Memory B cell (primary cell): ENCODE measurements around the gene HINFP.
"Not testable (repeated sequence)": the region's sequence is repeated elsewhere in the genome, so short reads cannot be mapped to it uniquely, and the experiment has no call there.

Experiments
- ATAC-seq: fragments of 150-1000 bp; cut with Tn5 transposase; 2 replicates; pipeline ENCODE4 v1.10.0; 2021; ENCODE audit warnings: low read depth, mild to moderate bottlenecking, moderate library complexity
- DNase-seq, 2 donors: peaks; one replicate each; pipeline ENCODE4 v3.0.0; 2022; ENCODE audit warnings: low spot score in 2 of 2
- H3K27ac Mint-ChIP-seq: one replicate; pipeline ENCODE4 v1.8.0; 2022; ENCODE audit warnings: mild to moderate bottlenecking, moderate library complexity, mixed read lengths
- H3K27me3 Mint-ChIP-seq: one replicate; pipeline ENCODE4 v1.8.0; 2022; ENCODE audit warnings: mixed read lengths
- H3K36me3 Mint-ChIP-seq: one replicate; pipeline ENCODE4 v1.8.0; 2022; ENCODE audit warnings: mild to moderate bottlenecking, mixed read lengths
- H3K4me1 Mint-ChIP-seq: one replicate; pipeline ENCODE4 v1.8.0; 2022; ENCODE audit warnings: mixed read lengths
- H3K4me3 Mint-ChIP-seq: one replicate; pipeline ENCODE4 v1.8.0; 2022; ENCODE audit warnings: mild to moderate bottlenecking, moderate library complexity, mixed read lengths
- H3K9me3 Mint-ChIP-seq: one replicate; pipeline ENCODE4 v1.8.0; 2022; ENCODE audit warnings: mixed read lengths

Gene HINFP

DNA sequence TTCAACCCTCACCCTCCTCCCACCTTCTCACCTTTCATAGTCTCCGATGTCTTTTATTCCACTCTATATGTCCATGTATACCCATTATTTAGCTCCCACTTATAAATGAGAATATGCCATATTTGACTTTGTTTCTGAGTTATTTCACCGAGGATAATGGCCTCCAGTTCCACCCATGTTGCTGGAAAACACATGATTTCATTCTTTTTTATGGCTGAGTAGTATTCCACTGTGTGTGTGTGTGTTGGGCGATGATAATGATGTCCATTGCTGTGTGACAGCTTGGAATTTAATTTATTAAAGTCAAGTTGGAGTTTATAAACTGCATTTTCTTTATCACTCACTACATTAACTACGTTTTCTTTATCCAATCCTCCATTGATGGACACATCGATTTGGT lies 3.2 kb upstream of the HINFP start:
- peaks cover 15% of the 10 kb centered on the region for H3K36me3 Mint-ChIP-seq
- no peak for ATAC-seq
- DNase-seq = no peak
- H3K4me3 Mint-ChIP-seq = no peak overlapping the region
- H3K27me3 Mint-ChIP-seq = no peaks in the 10 kb centered on the region
- H3K9me3 Mint-ChIP-seq = no peaks in the 10 kb centered on the region
- H3K27ac Mint-ChIP-seq = no peak overlapping the region
- peaks cover 20% of the 10 kb centered on the region for H3K4me1 Mint-ChIP-seq

GRCh38 chr11:119118946-119119345 lies 2.4 kb upstream of the HINFP start:
- H3K9me3 Mint-ChIP-seq = no peaks in the 10 kb centered on the region
- peaks cover 14% of the 10 kb centered on the region for H3K36me3 Mint-ChIP-seq
- no peak overlapping the region for H3K27ac Mint-ChIP-seq
- ATAC-seq (no peak), DNase-seq (no peak)
- no peaks in the 10 kb centered on the region for H3K27me3 Mint-ChIP-seq
- peaks cover 20% of the 10 kb centered on the region for H3K4me1 Mint-ChIP-seq
- no peak overlapping the region for H3K4me3 Mint-ChIP-seq

- H3K27me3 Mint-ChIP-seq = no peaks in the 10 kb centered on the region
- peaks cover 20% of the 10 kb centered on the region for H3K4me1 Mint-ChIP-seq
- no peak for DNase-seq
These were observed 757 bp upstream of the HINFP start for GRCh38 chr11:119120639-119121007.

DNA sequence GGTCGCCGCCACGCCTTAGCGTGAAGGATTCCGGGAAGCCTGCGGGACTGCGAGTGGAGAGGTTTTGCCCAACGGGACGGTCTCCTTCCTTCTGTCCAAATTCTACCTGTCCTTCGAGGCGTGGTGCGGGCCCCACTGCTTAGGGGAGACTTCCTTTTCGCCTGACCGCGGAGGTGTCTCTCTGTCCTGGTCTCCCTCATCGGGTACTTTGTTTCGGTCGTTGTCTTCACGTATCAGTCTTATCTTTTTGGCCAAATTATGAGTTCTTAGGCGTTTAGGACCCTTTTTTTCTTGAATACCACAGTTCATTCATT lies 388 bp downstream of the HINFP start:
- Mint-ChIP-seq H3K4me1 (peaks cover 22% of the 10 kb centered on the region), H3K36me3 (no peaks in the 10 kb centered on the region), H3K27me3 (no peaks in the 10 kb centered on the region), H3K9me3 (no peaks in the 10 kb centered on the region), H3K27ac (peak overlapping the region; percentile 92), H3K4me3 (peak overlapping the region; percentile 90)
- ATAC-seq = peak; percentile 0
- no peak for DNase-seq

More at GRCh38 chr11:119120639-119121007, 757 bp upstream of the HINFP start:
- Mint-ChIP-seq H3K27ac (peak overlapping the region; percentile 92), H3K4me3 (peak overlapping the region; percentile 90), H3K36me3 (peaks cover 4% of the 10 kb centered on the region), H3K9me3 (no peaks in the 10 kb centered on the region)
- no peak for ATAC-seq

DNA sequence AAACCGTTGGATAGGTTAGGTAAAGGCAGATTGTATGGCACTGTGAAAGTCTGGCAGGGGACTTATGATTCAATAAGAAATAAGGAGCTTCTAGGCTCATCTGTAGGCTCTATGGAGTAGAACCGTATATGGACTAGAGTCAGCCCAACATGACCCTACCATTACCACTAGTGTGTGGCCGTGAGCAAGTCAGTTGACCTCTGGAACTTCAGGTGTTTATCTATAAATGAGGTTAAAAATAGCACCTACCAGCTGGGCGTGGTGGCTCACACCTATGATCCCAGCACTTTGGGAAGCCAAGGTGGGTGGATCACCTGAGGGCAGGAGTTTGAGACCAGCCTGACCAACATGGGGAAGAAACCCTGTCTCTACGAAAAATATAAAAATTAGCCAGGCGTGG lies 4.4 kb downstream of the HINFP start:
- DNase-seq (no peak), ATAC-seq (no peak)
- Mint-ChIP-seq H3K4me3 (no peak overlapping the region), H3K27ac (no peak overlapping the region), H3K36me3 (peaks cover 4% of the 10 kb centered on the region), H3K27me3 (no peaks in the 10 kb centered on the region), H3K9me3 (no peaks in the 10 kb centered on the region), H3K4me1 (peaks cover 18% of the 10 kb centered on the region)

DNA sequence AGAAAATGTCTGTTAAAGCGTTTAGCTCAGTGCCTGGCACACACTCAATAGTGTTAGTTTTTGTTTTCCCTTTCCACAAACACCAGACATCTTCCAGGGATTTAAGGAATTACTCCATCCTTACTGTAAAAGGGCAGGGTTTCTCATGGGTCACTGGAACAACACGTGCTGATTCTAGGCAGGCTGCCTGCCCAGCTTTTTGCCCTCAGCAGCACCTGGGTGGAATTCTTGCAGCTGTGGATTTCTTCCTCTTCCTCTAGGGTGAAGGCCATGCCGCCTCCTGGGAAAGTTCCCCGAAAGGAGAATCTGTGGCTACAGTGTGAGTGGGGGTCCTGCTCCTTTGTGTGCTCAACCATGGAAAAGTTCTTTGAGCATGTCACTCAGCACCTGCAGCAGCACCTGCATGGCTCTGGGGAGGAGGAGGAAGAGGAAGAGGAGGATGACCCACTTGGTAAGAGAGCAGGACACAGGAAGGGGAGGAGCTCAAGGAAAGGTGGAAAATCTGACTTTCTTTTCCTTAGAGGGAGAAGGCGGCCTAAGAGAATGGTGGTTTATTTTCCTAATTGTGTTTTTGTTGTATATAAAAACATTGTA lies 5.4 kb downstream of the HINFP start:
- DNase-seq (no peak), ATAC-seq (no peak)
- peaks cover 13% of the 10 kb centered on the region for H3K36me3 Mint-ChIP-seq
- H3K27me3 Mint-ChIP-seq = no peaks in the 10 kb centered on the region
- H3K27ac Mint-ChIP-seq = no peak overlapping the region
- no peaks in the 10 kb centered on the region for H3K9me3 Mint-ChIP-seq
- H3K4me3 Mint-ChIP-seq = no peak overlapping the region
- peaks cover 16% of the 10 kb centered on the region for H3K4me1 Mint-ChIP-seq

DNA sequence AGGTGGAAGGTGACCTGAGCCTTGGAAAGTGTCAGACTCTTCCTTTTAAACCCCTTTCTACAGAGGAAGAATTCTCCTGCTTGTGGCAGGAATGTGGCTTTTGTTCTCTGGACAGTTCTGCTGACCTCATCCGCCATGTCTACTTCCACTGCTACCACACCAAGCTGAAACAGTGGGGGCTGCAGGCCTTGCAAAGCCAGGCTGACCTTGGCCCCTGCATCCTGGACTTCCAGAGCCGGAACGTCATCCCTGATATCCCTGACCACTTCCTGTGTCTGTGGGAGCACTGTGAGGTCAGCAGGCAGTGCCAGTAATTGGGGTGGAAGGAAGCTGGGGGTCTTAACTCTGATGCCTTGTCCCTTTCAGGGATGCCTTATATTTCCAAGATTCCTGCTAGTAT lies 9.3 kb downstream of the HINFP start:
- Mint-ChIP-seq H3K27me3 (no peaks in the 10 kb centered on the region), H3K9me3 (no peaks in the 10 kb centered on the region), H3K36me3 (peaks cover 29% of the 10 kb centered on the region), H3K4me3 (no peak overlapping the region), H3K27ac (no peak overlapping the region), H3K4me1 (peaks cover 5% of the 10 kb centered on the region)
- no peak for ATAC-seq
- no peak for DNase-seq

GRCh38 chr11:119134389-119134978 lies 13.1 kb downstream of the HINFP start:
- H3K9me3 Mint-ChIP-seq = no peaks in the 10 kb centered on the region
- ATAC-seq = peak; percentile 35
- peaks cover 2% of the 10 kb centered on the region for H3K4me1 Mint-ChIP-seq
- DNase-seq = no peak
- H3K4me3 Mint-ChIP-seq = no peak overlapping the region
- H3K36me3 Mint-ChIP-seq = peaks cover 29% of the 10 kb centered on the region
- peaks cover 3% of the 10 kb centered on the region for H3K27me3 Mint-ChIP-seq
- H3K27ac Mint-ChIP-seq = no peak overlapping the region

DNA sequence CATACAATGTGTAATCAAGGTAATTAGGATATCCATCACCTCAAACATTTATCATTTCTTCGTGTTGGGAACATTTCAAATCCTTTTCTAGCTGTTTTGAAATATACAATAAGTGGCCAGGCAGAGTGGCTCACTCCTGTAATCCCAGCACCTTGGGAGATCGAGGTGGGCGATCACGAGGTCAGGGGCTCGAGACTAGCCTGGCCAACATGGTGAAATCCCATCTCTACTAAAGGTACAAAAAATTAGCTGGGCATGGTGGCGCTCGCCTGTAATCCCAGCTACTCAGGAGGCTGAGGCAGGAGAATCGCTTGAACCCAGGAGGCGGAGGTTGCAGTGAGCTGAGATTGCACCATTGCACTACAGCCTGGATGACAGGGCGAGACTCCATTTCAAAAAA lies 17.9 kb downstream of the HINFP start:
- H3K4me3 Mint-ChIP-seq, H3K27me3 Mint-ChIP-seq, H3K27ac Mint-ChIP-seq, DNase-seq, H3K36me3 Mint-ChIP-seq, H3K4me1 Mint-ChIP-seq, ATAC-seq, H3K9me3 Mint-ChIP-seq: not testable (repeated sequence)

DNA sequence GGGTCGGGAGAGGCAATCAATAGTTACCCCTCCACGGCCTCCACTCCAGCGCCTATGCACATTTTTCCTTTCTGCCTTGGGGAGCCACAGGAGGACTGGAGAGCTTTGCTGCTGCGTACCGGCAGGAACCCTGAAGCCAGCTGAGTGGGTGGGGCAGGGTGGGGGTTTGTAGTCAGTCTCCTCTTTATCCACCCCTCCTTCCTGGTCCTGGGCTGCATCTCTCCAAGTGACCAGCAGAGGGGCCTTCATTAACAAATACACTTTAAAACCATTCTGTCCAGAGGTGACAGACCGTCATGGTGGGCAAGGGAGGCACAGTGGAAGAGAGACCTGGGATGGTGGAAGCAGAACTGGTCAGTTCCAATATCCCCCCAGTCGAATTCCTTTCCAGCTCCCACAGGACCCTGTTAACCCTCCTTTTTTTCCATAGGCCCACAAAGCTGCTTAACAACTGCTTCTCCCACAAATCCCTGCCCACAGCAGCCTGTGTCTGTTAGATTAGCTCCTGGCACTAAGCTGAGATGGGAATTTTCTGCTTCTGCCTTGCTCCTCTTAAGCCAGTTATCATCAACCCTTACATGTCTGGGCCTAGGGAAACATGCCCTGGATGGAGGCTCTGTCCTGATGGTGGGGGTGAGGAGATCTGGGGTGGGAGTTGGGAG lies 23.6 kb downstream of the HINFP start:
- H3K36me3 Mint-ChIP-seq = no peaks in the 10 kb centered on the region
- peak; percentile 77 for ATAC-seq
- H3K9me3 Mint-ChIP-seq = no peaks in the 10 kb centered on the region
- peaks cover 9% of the 10 kb centered on the region for H3K4me1 Mint-ChIP-seq
- no peak overlapping the region for H3K27ac Mint-ChIP-seq
- DNase-seq = peak; percentile 24 to 25
- H3K27me3 Mint-ChIP-seq = peaks cover 23% of the 10 kb centered on the region
- no peak overlapping the region for H3K4me3 Mint-ChIP-seq

DNA sequence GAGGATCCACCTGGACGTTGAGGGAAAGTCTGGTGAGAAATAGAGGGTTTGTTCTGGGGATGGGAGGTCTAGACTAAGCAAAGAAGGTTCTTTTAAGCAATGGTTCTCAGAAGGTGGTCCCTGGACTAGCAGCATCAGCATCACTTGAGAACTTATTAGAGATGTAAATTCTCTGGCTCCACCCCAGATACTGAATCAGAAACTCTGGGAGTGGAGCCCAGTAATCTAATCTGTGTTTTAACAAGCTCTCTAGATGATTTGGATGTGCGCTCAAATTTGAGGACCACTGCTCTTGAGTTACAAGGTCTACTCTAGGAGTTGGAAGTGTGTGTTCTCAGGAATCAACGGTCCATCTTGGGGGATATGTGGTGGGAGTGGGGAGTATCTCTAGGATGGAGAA lies 24.2 kb downstream of the HINFP start:
- no peaks in the 10 kb centered on the region for H3K9me3 Mint-ChIP-seq
- H3K27me3 Mint-ChIP-seq = peaks cover 27% of the 10 kb centered on the region
- H3K27ac Mint-ChIP-seq = no peak overlapping the region
- H3K36me3 Mint-ChIP-seq = no peaks in the 10 kb centered on the region
- no peak for ATAC-seq
- no peak for DNase-seq
- H3K4me3 Mint-ChIP-seq = no peak overlapping the region
- peaks cover 9% of the 10 kb centered on the region for H3K4me1 Mint-ChIP-seq

- H3K9me3 Mint-ChIP-seq = no peaks in the 10 kb centered on the region
- H3K36me3 Mint-ChIP-seq = no peaks in the 10 kb centered on the region
- H3K4me1 Mint-ChIP-seq = peaks cover 9% of the 10 kb centered on the region
- H3K27me3 Mint-ChIP-seq = peaks cover 29% of the 10 kb centered on the region
- no peak overlapping the region for H3K27ac Mint-ChIP-seq
- ATAC-seq = peak; percentile 20
- DNase-seq = no peak
- peak overlapping the region; percentile 39 for H3K4me3 Mint-ChIP-seq
These were observed 26.4 kb downstream of the HINFP start for GRCh38 chr11:119147604-119148333.

DNA sequence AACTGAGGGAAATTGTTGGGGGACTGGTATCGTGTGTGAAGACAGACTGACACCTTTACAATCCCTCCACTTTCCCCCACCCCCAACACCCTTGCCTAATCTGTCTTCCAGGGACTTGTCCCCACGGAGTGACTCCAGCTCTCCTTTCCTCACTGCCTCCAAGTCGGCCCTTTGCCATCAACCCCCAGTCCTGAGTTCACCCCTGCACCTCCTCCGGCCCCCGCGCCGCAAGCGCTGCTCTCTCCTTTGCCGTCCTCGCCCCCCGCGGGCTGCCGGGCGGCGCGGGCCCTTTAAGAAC lies 27.3 kb downstream of the HINFP start:
- H3K4me3 Mint-ChIP-seq = peak overlapping the region; percentile 66
- no peak overlapping the region for H3K27ac Mint-ChIP-seq
- ATAC-seq (no peak), DNase-seq (no peak)
- peaks cover 30% of the 10 kb centered on the region for H3K27me3 Mint-ChIP-seq
- H3K36me3 Mint-ChIP-seq = no peaks in the 10 kb centered on the region
- H3K9me3 Mint-ChIP-seq = no peaks in the 10 kb centered on the region
- H3K4me1 Mint-ChIP-seq = peaks cover 9% of the 10 kb centered on the region

- peak within 1 kb of the TSS; percentile 66 for H3K4me3 Mint-ChIP-seq
- no peaks in the 10 kb centered on the region for H3K36me3 Mint-ChIP-seq
- ATAC-seq = peak; percentile 40
- DNase-seq = peak; percentile 7 to 38
- H3K27ac Mint-ChIP-seq = no peak within 1 kb of the TSS
- H3K4me1 Mint-ChIP-seq = peaks cover 9% of the 10 kb centered on the region
- peaks cover 30% of the 10 kb centered on the region for H3K27me3 Mint-ChIP-seq
- H3K9me3 Mint-ChIP-seq = no peaks in the 10 kb centered on the region
These were observed 27.8 kb downstream of the HINFP start, which contains the start of gene ABCG4 for GRCh38 chr11:119149018-119149785. Gene ABCG4 (plus strand): TSS chr11:119149052. CDS start chr11:119149966, 914 bp downstream.
